H1 (cell line): ENCODE measurements around the gene DPYD. TPM values are rescaled to one million over a fixed set of nuclear protein-coding genes. Genes with fewer than 3 reads are reported as not detected.

Experiments
- CTCF ChIA-PET: fragments of 300-600 bp; sonication (Branson Sonifier 250); formaldehyde crosslinking; loops from one replicate; lab custom pipeline; 2021; ENCODE audit not compliant: partially characterized antibody; lab: Charles Lee
- POLR2A ChIA-PET: fragments of 300-600 bp; sonication (Branson Sonifier 250); formaldehyde crosslinking; loops from one replicate; lab custom pipeline; 2021; ENCODE audit warnings: inconsistent platforms; ENCODE audit not compliant: partially characterized antibody; lab: Charles Lee
- DNase-seq, 2 experiments: peaks; one replicate each; pipeline versions ENCODE4 v3.0.0 to v3.0.0-alpha.2; 2010 to 2022; ENCODE audit warnings: low spot score in 2 of 2, low read depth in 1 of 2, mixed read lengths in 1 of 2
- FAIRE-seq: peaks from 2 replicates; lab custom pipeline; 2011; peaks lifted over from hg19 to GRCh38; lab: Jason Lieb, UNC
- H2AFZ ChIP-seq: 2 replicates; pipeline ENCODE4 v1.8.1; 2012; ENCODE audit warnings: low read length, inconsistent platforms
- H2AK5ac ChIP-seq: 2 replicates; pipeline ENCODE4 v1.6.1; 2013; ENCODE audit warnings: low read depth, low read length
- H2BK120ac ChIP-seq: replicated peaks from 2 replicates; pipeline ENCODE3; 2013; ENCODE audit warnings: low read depth, low read length, inconsistent platforms
- H2BK12ac ChIP-seq: 2 replicates; pipeline ENCODE4 v1.6.1; 2013; ENCODE audit warnings: low read depth, low read length
- H2BK15ac ChIP-seq: 2 replicates; pipeline ENCODE4 v1.6.1; 2013; ENCODE audit warnings: low read length
- H2BK20ac ChIP-seq: 2 replicates; pipeline ENCODE4 v1.6.1; 2013; ENCODE audit warnings: low read length
- H2BK5ac ChIP-seq: 2 replicates; pipeline ENCODE4 v1.6.1; 2013; ENCODE audit warnings: low read depth, low read length
- H3K14ac ChIP-seq: 2 replicates; pipeline ENCODE4 v1.6.1; 2013; ENCODE audit warnings: inconsistent platforms; ENCODE audit not compliant: insufficient read length
- H3K18ac ChIP-seq: 2 replicates; pipeline ENCODE4 v1.6.1; 2013; ENCODE audit warnings: low read length; ENCODE audit errors: extremely low read depth
- H3K23ac ChIP-seq: 2 replicates; pipeline ENCODE4 v1.6.1; 2013; ENCODE audit warnings: inconsistent platforms; ENCODE audit not compliant: insufficient read length
- H3K23me2 ChIP-seq: 2 replicates; pipeline ENCODE4 v1.6.1; 2013; ENCODE audit warnings: low read depth, low read length
- H3K27ac ChIP-seq: 2 replicates; pipeline ENCODE4 v1.6.1; 2011; ENCODE audit warnings: low read depth, low read length, inconsistent platforms
- H3K27me3 ChIP-seq, 4 experiments: replicated peaks in 1 of 4; 1 replicate in 1 of 4; 2 replicates in 3 of 4; pipeline versions ENCODE4 v1.6.1 to v1.8.1; 2011 to 2013; ENCODE audit warnings: low read length in 3 of 4, mild to moderate bottlenecking in 3 of 4, inconsistent platforms in 2 of 4, mixed read lengths in 2 of 4, moderate library complexity in 1 of 4; ENCODE audit not compliant: control insufficient read depth in 3 of 4, insufficient read depth in 3 of 4; ENCODE audit errors: extremely low read depth in 1 of 4
- H3K36me3 ChIP-seq, 4 experiments: 2 replicates each; pipeline versions ENCODE4 v1.6.1 to v1.8.1; 2011 to 2013; ENCODE audit warnings: mild to moderate bottlenecking in 4 of 4, low read length in 3 of 4, moderate library complexity in 2 of 4, control low read depth in 1 of 4, inconsistent platforms in 1 of 4; ENCODE audit not compliant: insufficient read depth in 4 of 4, control insufficient read depth in 2 of 4
- H3K4ac ChIP-seq: replicated peaks from 2 replicates; pipeline ENCODE3; 2013; ENCODE audit warnings: low read length, low read depth, mixed read lengths, inconsistent platforms; ENCODE audit not compliant: insufficient read length
- H3K4me1 ChIP-seq, 4 experiments: replicated peaks in 1 of 4; 1 replicate in 1 of 4; 2 replicates in 3 of 4; pipeline versions ENCODE4 v1.6.1 to v1.8.1; 2011 to 2013; ENCODE audit warnings: low read length in 3 of 4, inconsistent platforms in 2 of 4, mixed read lengths in 1 of 4; ENCODE audit not compliant: insufficient read depth in 4 of 4, control insufficient read depth in 3 of 4
- H3K4me2 ChIP-seq, 2 experiments: 2 replicates each; pipeline versions ENCODE4 v1.6.1 to v1.8.1; 2011 to 2013; ENCODE audit warnings: low read depth in 2 of 2, low read length in 2 of 2, control low read depth in 1 of 2, inconsistent platforms in 1 of 2, mild to moderate bottlenecking in 1 of 2; ENCODE audit not compliant: insufficient read depth in 1 of 2
- H3K4me3 ChIP-seq, 4 experiments: fragments of 200-600, 300-600 bp in 1 of 4; sonication (generic), shearing (Covaris generic), sonication (Bioruptor Twin) in 1 of 4; 2 replicates each; pipeline versions ENCODE4 v1.5.1 to v1.8.1; 2011 to 2016; ENCODE audit warnings: low read length in 4 of 4, low read depth in 3 of 4, control low read depth in 2 of 4, inconsistent platforms in 2 of 4, mild to moderate bottlenecking in 2 of 4, mixed read lengths in 1 of 4, moderate library complexity in 1 of 4; ENCODE audit not compliant: insufficient read depth in 2 of 4; ENCODE audit errors: extremely low read depth in 1 of 4
- H3K56ac ChIP-seq: replicated peaks from 2 replicates; pipeline ENCODE3; 2013; ENCODE audit warnings: low read depth, mild to moderate bottlenecking, mixed read lengths, low read length, inconsistent platforms; ENCODE audit not compliant: insufficient read length
- H3K79me1 ChIP-seq: 2 replicates; pipeline ENCODE4 v1.6.1; 2013; ENCODE audit warnings: low read depth, low read length, control low read depth
- H3K79me2 ChIP-seq, 2 experiments: 2 replicates each; pipeline versions ENCODE4 v1.6.1 to v1.8.1; 2012 to 2013; ENCODE audit warnings: low read length in 2 of 2, mild to moderate bottlenecking in 2 of 2, inconsistent platforms in 1 of 2; ENCODE audit not compliant: insufficient read depth in 2 of 2, control insufficient read depth in 1 of 2
- H3K9ac ChIP-seq, 4 experiments: replicated peaks in 1 of 4; 1 replicate in 1 of 4; 2 replicates in 3 of 4; pipeline versions ENCODE4 v1.6.1 to v1.8.1; 2011 to 2013; ENCODE audit warnings: low read depth in 3 of 4, low read length in 3 of 4, control low read depth in 2 of 4, mild to moderate bottlenecking in 2 of 4, moderate library complexity in 2 of 4, inconsistent platforms in 1 of 4; ENCODE audit errors: extremely low read depth in 1 of 4
- H3K9me3 ChIP-seq, 2 experiments: 2 replicates each; pipeline versions ENCODE4 v1.6.1 to v1.8.1; 2012 to 2013; ENCODE audit warnings: mild to moderate bottlenecking in 2 of 2, moderate library complexity in 2 of 2, control low read depth in 1 of 2, inconsistent platforms in 1 of 2, low read depth in 1 of 2, low read length in 1 of 2, mixed read lengths in 1 of 2; ENCODE audit not compliant: insufficient read depth in 2 of 2
- H4K20me1 ChIP-seq, 2 experiments: replicated peaks in 1 of 2; 2 replicates each; pipeline versions ENCODE3 to v1.8.1; 2011 to 2013; ENCODE audit warnings: inconsistent platforms in 2 of 2, low read length in 2 of 2, mild to moderate bottlenecking in 1 of 2; ENCODE audit not compliant: insufficient read depth in 2 of 2, control insufficient read depth in 1 of 2
- H4K5ac ChIP-seq: 2 replicates; pipeline ENCODE4 v1.6.1; 2013; ENCODE audit warnings: low read length, low read depth, mixed read lengths, inconsistent platforms; ENCODE audit not compliant: insufficient read length
- H4K8ac ChIP-seq: 2 replicates; pipeline ENCODE4 v1.8.0; 2013; ENCODE audit warnings: mild to moderate bottlenecking, moderate library complexity, low read length, inconsistent platforms; ENCODE audit not compliant: insufficient read depth; ENCODE audit errors: extremely low read depth
- H4K91ac ChIP-seq: replicated peaks from 2 replicates; pipeline ENCODE3; 2013; ENCODE audit warnings: low read length, mixed read lengths, inconsistent platforms; ENCODE audit not compliant: insufficient read length
- ASH2L ChIP-seq: fragments of 200-600, 300-600 bp; sonication (generic); IDR thresholded peaks from one replicate; pipeline ENCODE4 v1.7.1; 2017; ENCODE audit warnings: low read length
- ATF3 ChIP-seq: IDR thresholded peaks from 2 replicates; pipeline ENCODE4 v1.6.1; 2011; ENCODE audit warnings: low read depth, mild to moderate bottlenecking, low read length; ENCODE audit not compliant: insufficient read depth
- BRCA1 ChIP-seq: IDR thresholded peaks from 2 replicates; pipeline ENCODE4 v1.6.1; 2012; ENCODE audit warnings: low read depth, low read length, improper control_type of control experiment
- EP300 ChIP-seq, 2 experiments: IDR thresholded peaks; 1 replicate in 1 of 2; 2 replicates in 1 of 2; pipeline ENCODE4 v1.6.1; 2011 to 2012; ENCODE audit warnings: low read depth in 2 of 2, low read length in 2 of 2, mild to moderate bottlenecking in 2 of 2, borderline replicate concordance in 1 of 2, inconsistent platforms in 1 of 2, moderate library complexity in 1 of 2
- HDAC6 ChIP-seq: IDR thresholded peaks from one replicate; pipeline ENCODE4 v1.7.1; 2012; ENCODE audit warnings: low read depth, mild to moderate bottlenecking, inconsistent platforms, low read length, moderate library complexity
- KDM1A ChIP-seq: fragments of 200-600, 300-600 bp; sonication (generic); IDR thresholded peaks from 2 replicates; pipeline ENCODE4 v1.7.1; 2016; ENCODE audit warnings: mild to moderate bottlenecking, low read length, borderline replicate concordance
- MAFK ChIP-seq: IDR thresholded peaks from 2 replicates; pipeline ENCODE4 v1.6.1; 2012; ENCODE audit warnings: low read depth, mild to moderate bottlenecking, improper control_type of control experiment, low read length
- MAX ChIP-seq: IDR thresholded peaks from 2 replicates; pipeline ENCODE4 v1.6.1; 2012; ENCODE audit warnings: inconsistent platforms
- POLR2AphosphoS5 ChIP-seq: IDR thresholded peaks from 2 replicates; pipeline ENCODE4 v1.6.1; 2011; ENCODE audit warnings: low read depth, low read length
- SAP30 ChIP-seq: fragments of 300-600 bp; sonication (generic); IDR thresholded peaks from 2 replicates; pipeline ENCODE4 v1.7.1; 2012; ENCODE audit warnings: low read length, moderate library complexity, mild to moderate bottlenecking, inconsistent platforms; ENCODE audit not compliant: insufficient read depth, insufficient replicate concordance
- SP2 ChIP-seq: IDR thresholded peaks from 2 replicates; pipeline ENCODE4 v1.6.1; 2012; ENCODE audit warnings: mild to moderate bottlenecking, low read length, inconsistent platforms
- TEAD4 ChIP-seq: IDR thresholded peaks from 2 replicates; pipeline ENCODE4 v1.6.1; 2012; ENCODE audit warnings: low read depth, low read length, inconsistent platforms, mixed read lengths
- YY1 ChIP-seq: IDR thresholded peaks from 2 replicates; pipeline ENCODE4 v1.6.1; 2011; ENCODE audit warnings: low read depth, mild to moderate bottlenecking, low read length
- ZNF274 ChIP-seq: IDR thresholded peaks from 2 replicates; pipeline ENCODE4 v1.7.0; 2012; ENCODE audit warnings: low read length, borderline replicate concordance; ENCODE audit errors: extremely low read depth
- polyA plus RNA-seq, 7 experiments: library from polyadenylated mRNA; depleted of rRNA in 3 of 7; stranded (reverse) in 5 of 7; unstranded in 2 of 7; fragments of >200 nt in 5 of 7; fragments of 200-250 nt in 2 of 7; gene quantifications; 1 replicate in 5 of 7; 2 replicates in 1 of 7; 4 replicates in 1 of 7; pipeline versions ENCODE4 v1.2.1 to v1.2.3, GENCODE V29; 2011 to 2013; ENCODE audit warnings: missing spikeins in 2 of 7, mixed read lengths in 2 of 7
- total RNA-seq: library from RNA; stranded (reverse); fragmentation: NEBNext Ultra II Directional; extraction: Animal tissue kit (Norgen Biotek cat#: 25700); gene quantifications from 2 replicates; pipeline ENCODE4 v1.2.1, GENCODE V29; 2021

The DPYD gene
- total and polyA plus RNA-seq, 2 of the 8 experiments (the other 6 are each of a cell fraction or from before 2014, with no cell fraction given): 0.29 to 0.73 TPM

- no peak overlapping the region for H3K14ac ChIP-seq
- H2AFZ ChIP-seq: no peak overlapping the region
- no peak overlapping the region for H3K4me2 ChIP-seq
- no peak overlapping the region for H4K5ac ChIP-seq
- no peaks in the 10 kb centered on the region for H4K20me1 ChIP-seq
- DNase-seq (no peak), FAIRE-seq (no peak)
- no peak overlapping the region for H3K4ac ChIP-seq
- H2BK12ac ChIP-seq: no peak overlapping the region
- H3K27ac ChIP-seq: no peak overlapping the region
- no peak overlapping the region for H3K56ac ChIP-seq
- no peak overlapping the region for H2BK15ac ChIP-seq
- H4K8ac ChIP-seq: no peak overlapping the region
- TF ChIP-seq KDM1A (no peak), POLR2AphosphoS5 (no peak), BRCA1 (no peak), ATF3 (no peak), MAX (no peak), TEAD4 (no peak), MAFK (no peak), ZNF274 (no peak), ASH2L (no peak), SAP30 (no peak), HDAC6 (no peak), SP2 (no peak), EP300 (IDR thresholded peaks at IDR 0.05; ENCODE audit: borderline replicate concordance in 1 of 2, low read depth in 2 of 2, low read length in 2 of 2) (no peak), YY1 (no peak)
- no peaks in the 10 kb centered on the region for H3K9me3 ChIP-seq
- no peak overlapping the region for H3K23ac ChIP-seq
- no peak overlapping the region for H2AK5ac ChIP-seq
- H3K79me1 ChIP-seq: no peaks in the 10 kb centered on the region
- H3K79me2 ChIP-seq: no peaks in the 10 kb centered on the region
- H2BK20ac ChIP-seq: no peak overlapping the region
- CTCF ChIA-PET: interaction anchor here (0.6 kb wide), 1 partner anchor 650 kb away, joined by 3 read pairs; no protein-coding TSS in a partner anchor
- no peak overlapping the region for H3K9ac ChIP-seq
- no peak overlapping the region for H2BK120ac ChIP-seq
- no peaks in the 10 kb centered on the region for H3K36me3 ChIP-seq
- no peaks in the 10 kb centered on the region for H3K4me1 ChIP-seq
- H3K18ac ChIP-seq: no peak overlapping the region
- POLR2A ChIA-PET: no interaction called here
- H3K4me3 ChIP-seq: no peak overlapping the region
- no peak overlapping the region for H4K91ac ChIP-seq
- H3K23me2 ChIP-seq: no peaks in the 10 kb centered on the region
- no peaks in the 10 kb centered on the region for H3K27me3 ChIP-seq
- no peak overlapping the region for H2BK5ac ChIP-seq
Measured at GRCh38 chr1:97144527-97144926, 776.3 kb downstream of the DPYD start.
